ENCODE results near the gene SETD1B.
A peak's percentile ranks its signal among the peaks of the same experiment; 100 is the strongest.

Gene SETD1B

DNA sequence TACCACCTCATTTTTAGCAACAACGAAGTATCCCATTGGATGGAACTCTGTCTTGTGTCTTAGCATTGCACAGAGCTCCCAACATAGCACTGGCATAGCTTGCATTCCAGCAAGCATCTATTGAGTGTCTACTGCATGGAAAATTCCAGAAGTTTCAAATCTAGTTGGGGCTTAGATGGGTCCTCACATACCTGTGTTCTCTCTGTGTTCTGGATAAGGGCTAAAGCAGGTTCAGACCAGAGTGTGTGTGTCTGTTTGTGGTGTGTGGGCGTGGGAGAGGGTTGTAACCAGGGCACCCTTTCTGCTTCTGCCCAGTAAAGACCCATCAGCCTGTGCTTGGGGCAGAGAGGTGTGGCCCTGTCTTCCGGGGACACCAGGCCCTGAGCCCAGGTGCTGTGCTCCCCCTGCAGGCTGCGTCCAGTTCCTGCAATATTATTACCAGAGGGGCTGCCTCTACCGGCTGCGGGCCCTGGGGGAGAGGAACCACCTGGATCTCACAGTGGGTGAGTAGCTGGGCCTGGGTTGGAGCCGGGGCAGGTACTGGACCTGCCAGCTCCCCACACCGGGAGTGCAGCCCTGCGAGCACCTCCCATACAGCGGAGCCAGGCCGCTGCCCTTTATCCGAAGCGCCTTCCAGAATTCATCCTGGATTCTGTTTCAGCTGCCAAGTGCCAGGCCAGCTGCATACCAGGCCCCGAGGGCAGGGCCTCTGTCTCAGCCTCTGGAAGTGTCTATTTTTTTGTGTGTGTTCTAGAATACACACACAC, 30.6 kb upstream of the SETD1B start:
- no peak for TF ChIP-seq ZNF274 (IDR thresholded peaks at IDR 0.05; ENCODE audit: low read depth, low read length)
- H3K4me3 ChIP-seq (ENCODE audit: low read length) = no peak overlapping the region

DNA sequence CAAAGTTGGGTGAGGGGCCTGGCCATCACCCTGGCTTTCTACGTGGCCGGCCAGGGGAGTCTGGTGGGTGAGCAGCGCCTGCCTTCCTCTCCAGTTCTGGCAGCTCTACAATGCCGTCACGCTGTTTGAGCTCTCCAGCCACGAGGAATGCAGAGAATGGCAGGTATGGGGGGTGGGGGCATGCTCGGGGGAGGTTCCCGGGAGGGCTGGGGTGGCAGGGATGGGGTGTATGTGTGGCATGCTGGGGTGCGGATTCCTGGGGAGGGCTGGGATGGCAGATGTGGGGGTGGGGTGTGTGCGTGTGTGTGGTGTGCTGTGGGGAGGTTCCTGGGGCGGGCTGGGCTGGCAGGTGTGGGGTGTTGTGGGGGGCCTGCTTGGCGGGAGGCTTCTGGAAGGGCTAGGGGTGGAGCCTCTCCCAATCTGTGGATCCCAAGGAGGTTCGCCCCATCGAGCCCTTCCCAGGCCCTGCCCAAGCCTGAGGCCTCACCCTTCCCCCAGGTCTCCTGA, 28.8 kb upstream of the SETD1B start:
- no peak overlapping the region for H3K4me3 ChIP-seq (ENCODE audit: low read length)
- TF ChIP-seq ZNF274 (IDR thresholded peaks at IDR 0.05; ENCODE audit: low read depth, low read length) = no peak

DNA sequence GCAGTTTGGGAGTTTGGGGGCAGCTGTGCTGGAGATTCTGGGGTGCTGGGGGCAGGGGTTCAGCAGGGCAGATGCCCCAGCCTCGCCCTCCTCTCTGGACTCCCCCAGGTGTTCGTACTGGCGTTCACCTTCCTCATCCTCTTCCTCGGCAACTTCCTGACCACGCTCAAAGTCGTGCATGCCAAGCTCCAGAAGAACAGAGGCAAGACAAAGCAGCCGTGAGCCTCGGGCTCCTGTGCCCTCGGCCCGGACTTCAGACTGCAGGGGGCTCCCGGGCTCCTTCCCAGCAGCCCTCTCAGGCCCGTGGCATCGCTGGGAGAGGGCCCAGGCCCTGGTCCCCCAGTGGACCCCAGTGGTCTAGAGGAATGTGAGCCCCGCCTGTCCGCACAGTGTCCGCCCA, 28.3 kb upstream of the SETD1B start:
- H3K4me3 ChIP-seq (ENCODE audit: low read length) = no peak overlapping the region
- no peak for TF ChIP-seq ZNF274 (IDR thresholded peaks at IDR 0.05; ENCODE audit: low read depth, low read length)

DNA sequence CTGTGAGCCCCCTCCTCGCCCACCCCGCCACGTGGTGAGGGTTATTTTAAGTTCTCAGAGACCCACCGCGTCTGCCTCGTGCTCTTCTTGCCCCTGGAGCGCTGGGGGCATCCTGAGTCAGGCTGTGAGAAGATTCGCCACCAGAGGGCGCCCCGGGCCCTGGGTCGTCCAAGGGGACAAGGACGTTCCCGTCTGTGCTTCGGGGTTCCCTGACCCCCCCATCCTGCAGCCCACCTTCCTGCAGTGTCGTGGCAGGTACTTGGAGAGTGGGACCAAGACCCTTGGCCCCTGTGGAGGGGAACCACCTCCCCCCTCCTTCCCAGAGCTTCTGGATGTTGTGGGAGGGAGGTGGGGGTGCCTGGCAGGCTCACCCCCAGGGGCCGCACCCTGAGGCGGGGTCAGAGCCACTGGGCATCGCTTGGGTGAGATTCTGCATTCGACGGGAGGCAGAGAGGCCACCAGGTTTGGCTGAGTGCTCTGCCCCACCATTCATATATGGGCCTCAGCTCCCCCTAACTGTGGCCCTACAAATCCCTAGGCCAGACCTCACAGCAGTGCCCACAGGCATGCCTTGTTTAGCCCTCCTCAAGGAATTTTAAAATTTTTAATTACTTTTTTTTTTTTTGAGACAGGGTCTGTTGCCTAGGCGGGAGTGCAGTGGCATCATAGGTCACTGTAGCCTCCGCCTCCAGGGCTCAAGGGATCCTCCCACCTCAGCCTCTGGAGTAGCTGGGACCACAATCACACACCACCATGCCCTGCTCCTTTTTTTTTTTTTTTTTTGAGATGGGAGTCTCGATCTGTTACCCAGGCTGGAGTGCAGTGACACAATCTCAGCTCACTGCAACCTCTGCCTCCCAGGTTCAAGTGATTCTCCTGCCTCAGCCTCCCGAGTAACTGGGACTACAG, 27.4 kb upstream of the SETD1B start:
- no peak overlapping the region for H3K4me3 ChIP-seq (ENCODE audit: low read length)
- TF ChIP-seq ZNF274 (IDR thresholded peaks at IDR 0.05; ENCODE audit: low read depth, low read length) = no peak

DNA sequence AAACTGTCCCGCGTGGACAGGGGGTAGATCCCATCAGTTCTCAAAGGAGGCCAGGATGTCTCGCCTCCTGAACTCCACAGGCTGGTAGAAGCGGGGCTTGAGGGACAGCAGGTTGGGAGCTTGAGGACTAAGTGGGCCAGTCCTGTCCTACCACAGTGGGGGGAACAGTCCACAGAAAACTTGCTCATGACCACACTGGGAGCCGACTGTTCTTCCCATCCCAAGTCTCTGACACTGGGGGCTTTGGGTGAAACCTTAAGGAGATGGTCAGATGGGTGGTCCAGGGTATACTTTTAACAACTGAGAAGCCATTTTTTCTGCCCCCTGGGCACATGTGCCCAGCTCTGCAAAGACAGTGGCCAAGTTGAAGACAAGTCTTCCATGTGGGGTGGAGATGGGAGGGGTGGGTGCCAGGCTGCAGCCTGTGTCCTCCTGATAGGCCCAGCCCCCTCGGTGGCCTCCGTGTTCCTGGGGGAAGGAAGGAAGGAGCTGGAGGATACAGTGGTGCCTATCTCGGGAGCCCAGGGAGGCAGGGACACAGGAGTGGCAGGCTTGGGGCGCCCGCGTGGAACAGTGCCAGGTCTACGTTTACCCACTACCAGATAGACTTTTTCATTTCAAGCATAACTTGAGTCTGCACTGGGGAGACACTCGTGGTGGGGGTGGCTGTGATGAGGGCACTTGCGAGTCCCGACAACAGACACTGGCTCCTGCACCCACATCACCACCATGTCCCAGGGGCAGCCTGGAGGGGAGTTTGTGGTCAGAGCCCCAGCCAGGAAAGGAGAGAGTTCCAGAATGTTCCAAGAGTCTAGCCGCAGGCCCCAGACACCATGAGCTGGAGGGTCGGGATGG, 25.0 kb upstream of the SETD1B start:
- H3K4me3 ChIP-seq (ENCODE audit: low read length) = no peak overlapping the region
- TF ChIP-seq ZNF274 (IDR thresholded peaks at IDR 0.05; ENCODE audit: low read depth, low read length) = no peak

- no peak for TF ChIP-seq ZNF274 (IDR thresholded peaks at IDR 0.05; ENCODE audit: low read depth, low read length)
- H3K4me3 ChIP-seq (ENCODE audit: low read length) = no peak overlapping the region
Measured at GRCh38 chr12:121779422-121779895, 24.4 kb upstream of the SETD1B start.

DNA sequence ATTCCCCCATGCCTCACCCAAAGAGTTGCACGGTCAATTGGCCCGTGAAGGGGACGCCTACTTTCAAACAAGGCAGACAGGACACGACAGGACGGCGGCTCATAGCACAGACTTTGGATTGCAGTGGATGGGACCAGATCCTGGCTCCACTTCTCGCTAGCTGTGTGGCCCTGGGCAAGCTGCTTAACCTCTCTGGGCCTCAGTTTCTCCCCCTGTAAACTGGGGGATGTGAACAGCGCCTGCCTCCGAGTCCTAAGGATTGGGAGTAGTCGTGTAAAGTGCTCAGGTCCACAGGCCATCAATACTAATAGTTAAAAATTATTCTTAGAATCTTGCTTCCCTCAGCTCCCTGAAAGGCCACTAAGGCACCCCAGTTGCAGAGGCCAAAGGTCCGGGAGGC, 23.4 kb upstream of the SETD1B start:
- TF ChIP-seq ZNF274 (IDR thresholded peaks at IDR 0.05; ENCODE audit: low read depth, low read length) = no peak
- H3K4me3 ChIP-seq (ENCODE audit: low read length) = no peak overlapping the region

- H3K4me3 ChIP-seq (ENCODE audit: low read length) = peak overlapping the region; percentile 9; the same call in 1 of the 2 replicates
Measured at GRCh38 chr12:121781484-121781997, 22.3 kb upstream of the SETD1B start.

DNA sequence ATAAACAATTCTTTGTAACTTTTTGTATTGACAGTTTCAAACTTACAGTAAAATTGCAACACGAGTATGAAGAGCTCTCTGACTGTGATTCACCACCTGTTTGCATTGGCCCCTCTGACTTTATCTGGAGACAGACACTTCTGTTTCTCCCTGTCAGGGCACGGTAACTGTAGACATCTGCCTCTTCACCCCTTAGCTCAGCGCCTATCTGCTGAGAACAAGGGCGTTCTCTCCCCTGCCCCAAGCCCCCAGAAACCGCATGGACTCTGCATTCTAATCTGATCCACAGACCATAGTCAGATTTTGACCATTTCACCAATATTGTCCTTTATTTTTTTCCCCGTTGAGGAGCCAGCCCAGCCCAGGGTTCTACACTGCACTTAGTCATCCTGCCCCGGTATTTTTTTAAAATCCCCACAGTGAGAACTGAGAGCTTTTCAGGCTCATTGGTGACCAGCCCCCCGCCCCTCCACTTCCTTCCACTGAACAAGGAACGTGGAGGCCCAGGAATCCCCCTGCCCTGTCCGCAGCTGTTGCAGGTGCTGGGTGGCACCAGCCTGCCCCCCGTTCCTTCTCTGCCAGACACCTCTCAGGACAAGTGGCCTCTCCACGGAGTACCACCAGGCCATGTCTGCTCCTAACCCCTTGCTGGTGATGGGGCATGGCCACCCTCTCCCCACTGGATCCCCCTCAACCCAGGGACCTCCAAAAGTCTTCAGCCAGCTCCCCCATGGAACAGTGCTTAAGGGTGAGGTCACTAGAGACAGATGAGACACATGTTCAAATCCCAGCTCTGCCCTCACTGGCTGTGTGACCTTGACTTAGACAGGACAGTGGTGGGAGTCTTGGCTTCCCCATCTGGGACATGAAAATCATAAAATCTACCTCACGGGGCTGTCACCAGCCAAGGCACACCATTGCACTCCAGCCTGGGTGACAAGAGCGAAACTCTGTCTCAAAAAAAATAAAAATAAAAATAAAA, 21.5 kb upstream of the SETD1B start:
- no peak for TF ChIP-seq ZNF274 (IDR thresholded peaks at IDR 0.05; ENCODE audit: low read depth, low read length)
- peak overlapping the region; percentile 9; the same call in 1 of the 2 replicates for H3K4me3 ChIP-seq (ENCODE audit: low read length)

More at GRCh38 chr12:121781484-121781997, 22.3 kb upstream of the SETD1B start:
- no peak for TF ChIP-seq ZNF274 (IDR thresholded peaks at IDR 0.05; ENCODE audit: low read depth, low read length)

- no peak overlapping the region for H3K4me3 ChIP-seq (ENCODE audit: low read length)
- TF ChIP-seq ZNF274 (IDR thresholded peaks at IDR 0.05; ENCODE audit: low read depth, low read length) = no peak
Measured at GRCh38 chr12:121783766-121784165, 20.0 kb upstream of the SETD1B start.

DNA sequence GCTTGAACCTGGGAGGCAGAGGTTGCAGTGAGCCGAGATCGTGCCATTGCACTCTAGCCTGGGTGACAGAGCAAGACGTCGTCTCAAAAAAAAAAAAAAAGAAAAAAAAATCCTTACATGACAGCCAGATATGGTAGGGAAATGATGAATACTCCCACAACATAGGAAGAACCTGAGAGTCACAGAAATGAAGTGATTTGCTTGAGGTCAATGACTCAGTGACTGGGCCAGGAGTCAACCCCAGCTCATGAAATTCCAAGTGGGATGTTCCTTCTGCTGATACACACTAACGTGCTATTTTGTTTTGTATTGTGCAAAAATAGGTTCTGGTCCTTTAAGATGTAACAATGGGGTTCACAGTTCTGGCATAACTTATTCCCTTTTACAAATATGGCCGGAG, 19.3 kb upstream of the SETD1B start:
- TF ChIP-seq ZNF274 (IDR thresholded peaks at IDR 0.05; ENCODE audit: low read depth, low read length) = no peak
- H3K4me3 ChIP-seq (ENCODE audit: low read length) = no peak overlapping the region

DNA sequence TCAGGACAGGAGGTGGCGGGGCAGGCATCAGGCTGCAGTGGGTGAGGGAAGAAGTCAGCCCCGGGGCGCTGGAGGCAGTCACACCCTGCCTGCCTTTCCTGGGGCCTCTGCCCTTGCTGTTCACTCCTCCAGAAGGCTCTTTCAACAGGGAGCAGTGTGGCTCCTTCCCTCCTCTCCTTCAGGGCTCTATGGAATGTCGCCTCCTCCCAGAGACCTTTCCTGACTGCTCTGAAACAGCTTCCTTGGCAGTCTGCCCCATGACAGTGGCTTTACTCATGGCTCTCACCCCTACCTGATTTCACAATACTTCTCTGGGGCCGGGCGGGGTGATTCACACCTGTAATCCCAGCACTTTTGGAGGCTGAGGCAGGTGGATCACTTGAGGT, 17.4 kb upstream of the SETD1B start:
- no peak for TF ChIP-seq ZNF274 (IDR thresholded peaks at IDR 0.05; ENCODE audit: low read depth, low read length)

More for the DNA sequence above, 17.4 kb upstream of the SETD1B start:
- H3K4me3 ChIP-seq (ENCODE audit: low read length) = no peak overlapping the region

Measured in GM08714 (cell line).